Lung (tissue), 12 donors: ENCODE measurements around the gene CRYBA4. TPM values are rescaled to one million over a fixed set of nuclear protein-coding genes. Genes with fewer than 3 reads are reported as not detected.
A peak's percentile ranks its signal among the peaks of the same experiment; 100 is the strongest.

Experiments
- ATAC-seq: fragments of 200-7000 bp; cut with Tn5 transposase; one replicate; pipeline ENCODE4 v1.9.1; 2020; ENCODE audit warnings: moderate number of reproducible peaks; ENCODE audit not compliant: insufficient read depth, low FRiP score
- DNase-seq, 3 donors: peaks; one replicate each; pipeline ENCODE4 v3.0.0-alpha.2; 2013 to 2017
- H3K27ac ChIP-seq, 2 donors: one replicate each; pipeline ENCODE4 v1.5.1; 2013; ENCODE audit warnings: mild to moderate bottlenecking in 2 of 2, moderate library complexity in 2 of 2, control low read depth in 1 of 2, inconsistent platforms in 1 of 2, low read depth in 1 of 2, low read length in 1 of 2
- H3K27me3 ChIP-seq, 3 donors: one replicate each; pipeline ENCODE4 v1.5.1; 2013; ENCODE audit warnings: low read length in 2 of 3; ENCODE audit not compliant: control insufficient read depth in 3 of 3, insufficient read depth in 3 of 3
- H3K36me3 ChIP-seq, 4 donors: one replicate each; pipeline ENCODE4 v1.5.1; 2013; ENCODE audit warnings: low read length in 4 of 4, mild to moderate bottlenecking in 1 of 4, moderate library complexity in 1 of 4; ENCODE audit not compliant: control insufficient read depth in 4 of 4, insufficient read depth in 4 of 4
- H3K4me1 ChIP-seq, 5 donors: one replicate each; pipeline ENCODE4 v1.5.1; 2013; ENCODE audit warnings: low read length in 5 of 5, mild to moderate bottlenecking in 2 of 5, moderate library complexity in 1 of 5; ENCODE audit not compliant: control insufficient read depth in 5 of 5, insufficient read depth in 5 of 5
- H3K4me3 ChIP-seq: one replicate; pipeline ENCODE4 v1.5.1; 2013; ENCODE audit warnings: mild to moderate bottlenecking, control low read depth, moderate library complexity
- H3K9ac ChIP-seq, 2 donors: one replicate each; pipeline ENCODE4 v1.5.1; 2013; ENCODE audit warnings: low read length in 2 of 2, control low read depth in 1 of 2; ENCODE audit not compliant: insufficient read depth in 1 of 2
- H3K9me3 ChIP-seq, 4 donors: one replicate each; pipeline ENCODE4 v1.5.1; 2013; ENCODE audit warnings: low read length in 3 of 4, mild to moderate bottlenecking in 1 of 4, moderate library complexity in 1 of 4; ENCODE audit not compliant: control insufficient read depth in 4 of 4, insufficient read depth in 3 of 4
- CTCF ChIP-seq: IDR thresholded peaks from 2 replicates; pipeline ENCODE4 v1.5.1; 2012; ENCODE audit warnings: mild to moderate bottlenecking; ENCODE audit errors: control extremely low read depth, extremely low read depth
- WGBS, 2 donors: extraction: QIAGEN DNeasy Blood & Tissue Kit; methylation state at CpG; one replicate each; pipeline ENCODE4 v1.1.7; 2013; 5-methylcytosine and 5-hydroxymethylcytosine counted together
- polyA plus RNA-seq, 2 donors: library from polyadenylated mRNA; stranded (reverse); fragments of 200-250 nt; gene quantifications; one replicate each; pipeline ENCODE4 v1.2.1, GENCODE V29; 2013
- total RNA-seq, 2 donors: library from RNA; depleted of rRNA in 1 of 2; stranded (reverse); fragments of >200 nt in 1 of 2; gene quantifications; one replicate each; pipeline ENCODE4 v1.2.1, GENCODE V29; 2014 to 2021
- donor health status: control.
- donor health status: control.
- donor health status: Bipolar disorder and iron deficiency.
- donor health status: healthy.
- donor health status: DM: yes; HTN: yes; CAD: no.

The CRYBA4 gene
- total and polyA plus RNA-seq, 4 donors: 0.06 to 0.22 TPM; not detected in 2

- H3K9me3 ChIP-seq: no peaks in the 10 kb centered on the region
Measured at GRCh38 chr22:26636296-26636695, 14.5 kb downstream of the CRYBA4 start.

GRCh38 chr22:26642465-26643417, 21.0 kb downstream of the CRYBA4 start:
- 14 to 21% methylated on average over 8 of the region's 8 CpGs for WGBS, 2 donors
- Histone ChIP-seq H3K9me3 (no peaks in the 10 kb centered on the region), H3K36me3 (no peaks in the 10 kb centered on the region), H3K9ac (no peak overlapping the region), H3K27ac (peak overlapping the region in 1 of 2 donors; percentile 61), H3K4me3 (no peak overlapping the region), H3K27me3 (peaks cover 0 to 12% (median 8%) of the 10 kb centered on the region in 3 donors), H3K4me1 (peaks cover 0 to 11% (median 0%) of the 10 kb centered on the region in 5 donors)
- no peak for TF ChIP-seq CTCF
- ATAC-seq: no peak
- peak in 1 of 3 donors; percentile 37 for DNase-seq

More at GRCh38 chr22:26636296-26636695, 14.5 kb downstream of the CRYBA4 start:
- no peak for DNase-seq
- ATAC-seq: no peak
- Histone ChIP-seq H3K4me1 (peaks cover 0 to 3% (median 0%) of the 10 kb centered on the region in 5 donors), H3K4me3 (no peak overlapping the region), H3K36me3 (no peaks in the 10 kb centered on the region), H3K27me3 (no peaks in the 10 kb centered on the region), H3K9ac (no peak overlapping the region), H3K27ac (no peak overlapping the region)
- WGBS, 2 donors: 53 to 73% methylated on average over 1 of the region's 1 CpG
- TF ChIP-seq CTCF: no peak

GRCh38 chr22:26643418-26644100, 21.8 kb downstream of the CRYBA4 start:
- no peaks in the 10 kb centered on the region for H3K9me3 ChIP-seq
- H3K9ac ChIP-seq: no peak overlapping the region
- DNase-seq: no peak
- H3K27ac ChIP-seq: peak overlapping the region in 1 of 2 donors; percentile 61
- TF ChIP-seq CTCF: no peak
- 75 to 83% methylated on average over 15 of the region's 15 CpGs for WGBS, 2 donors
- H3K27me3 ChIP-seq: peaks cover 0 to 21% (median 12%) of the 10 kb centered on the region in 3 donors
- H3K36me3 ChIP-seq: no peaks in the 10 kb centered on the region
- no peak for ATAC-seq
- H3K4me3 ChIP-seq: no peak overlapping the region
- peaks cover 0 to 11% (median 0%) of the 10 kb centered on the region in 5 donors for H3K4me1 ChIP-seq
